Panc1 (cell line): ENCODE results near the gene STAT3.

Source experiments
- TF ChIP-seq, protein P1 (sequence below): fragments of 450-650 bp; IDR thresholded peaks from 2 replicates; pipeline ENCODE4 v1.5.1; 2017; ENCODE audit warnings: mild to moderate bottlenecking
- TF ChIP-seq, protein P2 (sequence below), 2 experiments: IDR thresholded peaks; 2 replicates each; pipeline ENCODE4 v1.6.1; 2011 to 2012; ENCODE audit warnings: low read depth in 2 of 2, control low read depth in 1 of 2, low read length in 1 of 2, mild to moderate bottlenecking in 1 of 2, moderate library complexity in 1 of 2; ENCODE audit not compliant: insufficient read depth in 1 of 2

DNA sequence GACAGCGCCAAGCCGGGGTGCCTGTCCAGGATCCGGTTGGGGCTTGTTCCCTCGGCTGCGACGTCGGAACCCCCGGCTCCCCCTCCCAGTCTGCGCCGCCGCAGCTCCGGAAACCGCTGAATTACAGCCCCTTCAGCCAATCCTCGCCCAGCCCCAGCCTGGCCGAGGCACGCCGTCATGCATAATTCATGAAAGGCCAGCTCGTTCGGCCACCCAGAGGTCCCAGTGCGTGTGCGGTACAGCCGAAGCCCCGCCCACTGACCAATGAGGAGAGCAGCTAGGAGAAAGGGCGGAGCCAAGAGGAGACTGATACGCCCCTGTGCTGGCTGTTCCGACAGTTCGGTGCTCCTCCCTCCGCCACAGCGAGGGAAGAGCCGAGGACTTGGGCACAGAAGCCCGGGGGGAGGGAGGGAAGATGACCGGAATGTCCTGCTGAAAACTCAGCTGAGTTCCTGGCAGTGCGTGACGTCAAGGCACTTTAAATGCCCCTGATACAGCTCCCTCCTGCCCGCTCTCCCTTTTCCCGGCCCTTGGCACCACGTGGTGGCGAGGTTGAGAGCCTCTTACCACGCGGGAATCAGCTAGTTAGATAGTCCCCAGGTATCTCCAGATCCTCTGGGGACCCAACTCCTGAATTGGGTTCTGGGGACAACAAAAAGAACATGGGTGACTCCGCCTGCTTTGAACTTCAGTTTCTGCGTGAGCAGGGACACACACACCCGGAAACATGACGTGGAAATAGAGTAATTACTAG is at the start of gene STAT3:
- TF ChIP-seq, protein P1, sequence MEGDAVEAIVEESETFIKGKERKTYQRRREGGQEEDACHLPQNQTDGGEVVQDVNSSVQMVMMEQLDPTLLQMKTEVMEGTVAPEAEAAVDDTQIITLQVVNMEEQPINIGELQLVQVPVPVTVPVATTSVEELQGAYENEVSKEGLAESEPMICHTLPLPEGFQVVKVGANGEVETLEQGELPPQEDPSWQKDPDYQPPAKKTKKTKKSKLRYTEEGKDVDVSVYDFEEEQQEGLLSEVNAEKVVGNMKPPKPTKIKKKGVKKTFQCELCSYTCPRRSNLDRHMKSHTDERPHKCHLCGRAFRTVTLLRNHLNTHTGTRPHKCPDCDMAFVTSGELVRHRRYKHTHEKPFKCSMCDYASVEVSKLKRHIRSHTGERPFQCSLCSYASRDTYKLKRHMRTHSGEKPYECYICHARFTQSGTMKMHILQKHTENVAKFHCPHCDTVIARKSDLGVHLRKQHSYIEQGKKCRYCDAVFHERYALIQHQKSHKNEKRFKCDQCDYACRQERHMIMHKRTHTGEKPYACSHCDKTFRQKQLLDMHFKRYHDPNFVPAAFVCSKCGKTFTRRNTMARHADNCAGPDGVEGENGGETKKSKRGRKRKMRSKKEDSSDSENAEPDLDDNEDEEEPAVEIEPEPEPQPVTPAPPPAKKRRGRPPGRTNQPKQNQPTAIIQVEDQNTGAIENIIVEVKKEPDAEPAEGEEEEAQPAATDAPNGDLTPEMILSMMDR = no peak
- TF ChIP-seq, protein P2, sequence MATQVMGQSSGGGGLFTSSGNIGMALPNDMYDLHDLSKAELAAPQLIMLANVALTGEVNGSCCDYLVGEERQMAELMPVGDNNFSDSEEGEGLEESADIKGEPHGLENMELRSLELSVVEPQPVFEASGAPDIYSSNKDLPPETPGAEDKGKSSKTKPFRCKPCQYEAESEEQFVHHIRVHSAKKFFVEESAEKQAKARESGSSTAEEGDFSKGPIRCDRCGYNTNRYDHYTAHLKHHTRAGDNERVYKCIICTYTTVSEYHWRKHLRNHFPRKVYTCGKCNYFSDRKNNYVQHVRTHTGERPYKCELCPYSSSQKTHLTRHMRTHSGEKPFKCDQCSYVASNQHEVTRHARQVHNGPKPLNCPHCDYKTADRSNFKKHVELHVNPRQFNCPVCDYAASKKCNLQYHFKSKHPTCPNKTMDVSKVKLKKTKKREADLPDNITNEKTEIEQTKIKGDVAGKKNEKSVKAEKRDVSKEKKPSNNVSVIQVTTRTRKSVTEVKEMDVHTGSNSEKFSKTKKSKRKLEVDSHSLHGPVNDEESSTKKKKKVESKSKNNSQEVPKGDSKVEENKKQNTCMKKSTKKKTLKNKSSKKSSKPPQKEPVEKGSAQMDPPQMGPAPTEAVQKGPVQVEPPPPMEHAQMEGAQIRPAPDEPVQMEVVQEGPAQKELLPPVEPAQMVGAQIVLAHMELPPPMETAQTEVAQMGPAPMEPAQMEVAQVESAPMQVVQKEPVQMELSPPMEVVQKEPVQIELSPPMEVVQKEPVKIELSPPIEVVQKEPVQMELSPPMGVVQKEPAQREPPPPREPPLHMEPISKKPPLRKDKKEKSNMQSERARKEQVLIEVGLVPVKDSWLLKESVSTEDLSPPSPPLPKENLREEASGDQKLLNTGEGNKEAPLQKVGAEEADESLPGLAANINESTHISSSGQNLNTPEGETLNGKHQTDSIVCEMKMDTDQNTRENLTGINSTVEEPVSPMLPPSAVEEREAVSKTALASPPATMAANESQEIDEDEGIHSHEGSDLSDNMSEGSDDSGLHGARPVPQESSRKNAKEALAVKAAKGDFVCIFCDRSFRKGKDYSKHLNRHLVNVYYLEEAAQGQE (IDR thresholded peaks at IDR 0.05; ENCODE audit: insufficient read depth in 1 of 2, low read depth in 2 of 2, low read length in 1 of 2) = no peak; a peak in 1 of 4 replicates
